Calu3 (cell line): ENCODE measurements around the gene CCDC92B. TPM values are rescaled to one million over a fixed set of nuclear protein-coding genes. Genes with fewer than 3 reads are reported as not detected.
"Not testable (repeated sequence)": the region's sequence is repeated elsewhere in the genome, so short reads cannot be mapped to it uniquely, and the experiment has no call there.

Experiments
- BruUV-seq: library from RNA; stranded (reverse); fragments of 400-500 nt; replicated peaks from 2 replicates; lab custom pipeline; 2021; lab: Mats Ljungman, UMichigan
- CTCF ChIA-PET: fragments of 300-600 bp; sonication (Branson Sonifier 250); formaldehyde crosslinking; loops from one replicate; lab custom pipeline; 2022; ENCODE audit warnings: antibody characterized with exemption; lab: Charles Lee
- DNase-seq: peaks from one replicate; pipeline ENCODE4 v3.0.0; 2022
- H3K27ac Mint-ChIP-seq: one replicate; pipeline ENCODE4 v1.8.0; 2022; ENCODE audit warnings: mixed read lengths; ENCODE audit not compliant: unreplicated experiment
- H3K27me3 Mint-ChIP-seq: one replicate; pipeline ENCODE4 v1.8.0; 2022; ENCODE audit warnings: mixed read lengths; ENCODE audit not compliant: unreplicated experiment
- H3K36me3 Mint-ChIP-seq: one replicate; pipeline ENCODE4 v1.8.0; 2022; ENCODE audit warnings: mild to moderate bottlenecking, moderate library complexity, mixed read lengths; ENCODE audit not compliant: insufficient read depth, unreplicated experiment
- H3K4me1 Mint-ChIP-seq: one replicate; pipeline ENCODE4 v1.8.0; 2022; ENCODE audit warnings: mild to moderate bottlenecking, low read depth, mixed read lengths; ENCODE audit not compliant: unreplicated experiment
- H3K4me3 Mint-ChIP-seq: one replicate; pipeline ENCODE4 v1.8.0; 2022; ENCODE audit warnings: mild to moderate bottlenecking, low read depth, moderate library complexity, mixed read lengths; ENCODE audit not compliant: unreplicated experiment
- H3K9me3 Mint-ChIP-seq: one replicate; pipeline ENCODE4 v1.8.0; 2022; ENCODE audit warnings: low read depth, mixed read lengths; ENCODE audit not compliant: unreplicated experiment
- intact Hi-C: fragments of 100-400 bp; cut with micrococcal nuclease; formaldehyde crosslinking; loops from one replicate; pipeline ENCODE4 v1.10.0; 2022; ENCODE audit not compliant: unreplicated experiment
- total RNA-seq: library from RNA; stranded (reverse); gene quantifications from 2 replicates; pipeline ENCODE4 v1.2.3, GENCODE V29; 2022
- TF ChIP-seq, protein P1 (sequence below): fragments of 200-600 bp; IDR thresholded peaks from one replicate; pipeline ENCODE4 v1.8.0; 2022; ENCODE audit warnings: antibody characterized with exemption; ENCODE audit not compliant: unreplicated experiment

CCDC92B gene
- total RNA-seq, 1 experiment from 2014 or later = not detected

- no peak overlapping the region for H3K4me3 Mint-ChIP-seq
- DNase-seq = no peak
- H3K36me3 Mint-ChIP-seq = no peaks in the 10 kb centered on the region
- no peak overlapping the region for H3K27ac Mint-ChIP-seq
- H3K9me3 Mint-ChIP-seq = no peaks in the 10 kb centered on the region
- H3K27me3 Mint-ChIP-seq = peaks cover 33% of the 10 kb centered on the region
- no TSS peak for BruUV-seq
- H3K4me1 Mint-ChIP-seq = no peaks in the 10 kb centered on the region
- CTCF ChIA-PET = no interaction called here
- TF ChIP-seq, protein P1, sequence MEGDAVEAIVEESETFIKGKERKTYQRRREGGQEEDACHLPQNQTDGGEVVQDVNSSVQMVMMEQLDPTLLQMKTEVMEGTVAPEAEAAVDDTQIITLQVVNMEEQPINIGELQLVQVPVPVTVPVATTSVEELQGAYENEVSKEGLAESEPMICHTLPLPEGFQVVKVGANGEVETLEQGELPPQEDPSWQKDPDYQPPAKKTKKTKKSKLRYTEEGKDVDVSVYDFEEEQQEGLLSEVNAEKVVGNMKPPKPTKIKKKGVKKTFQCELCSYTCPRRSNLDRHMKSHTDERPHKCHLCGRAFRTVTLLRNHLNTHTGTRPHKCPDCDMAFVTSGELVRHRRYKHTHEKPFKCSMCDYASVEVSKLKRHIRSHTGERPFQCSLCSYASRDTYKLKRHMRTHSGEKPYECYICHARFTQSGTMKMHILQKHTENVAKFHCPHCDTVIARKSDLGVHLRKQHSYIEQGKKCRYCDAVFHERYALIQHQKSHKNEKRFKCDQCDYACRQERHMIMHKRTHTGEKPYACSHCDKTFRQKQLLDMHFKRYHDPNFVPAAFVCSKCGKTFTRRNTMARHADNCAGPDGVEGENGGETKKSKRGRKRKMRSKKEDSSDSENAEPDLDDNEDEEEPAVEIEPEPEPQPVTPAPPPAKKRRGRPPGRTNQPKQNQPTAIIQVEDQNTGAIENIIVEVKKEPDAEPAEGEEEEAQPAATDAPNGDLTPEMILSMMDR = no peak
- intact Hi-C loops = no loop called here
These were observed 35.4 kb upstream of the CCDC92B start for GRCh38 chr17:2784864-2785263.

GRCh38 chr17:2783310-2784030 lies 34.0 kb upstream of the CCDC92B start:
- no TSS peak for BruUV-seq
- H3K4me1 Mint-ChIP-seq = no peaks in the 10 kb centered on the region
- DNase-seq = no peak
- H3K9me3 Mint-ChIP-seq = no peaks in the 10 kb centered on the region
- no peaks in the 10 kb centered on the region for H3K36me3 Mint-ChIP-seq
- TF ChIP-seq, protein P1 = no peak
- H3K27me3 Mint-ChIP-seq = peaks cover 47% of the 10 kb centered on the region
- no peak overlapping the region for H3K4me3 Mint-ChIP-seq
- CTCF ChIA-PET = no interaction called here
- H3K27ac Mint-ChIP-seq = no peak overlapping the region
- intact Hi-C loops = no loop called here

GRCh38 chr17:2782055-2782454 lies 32.6 kb upstream of the CCDC92B start:
- BruUV-seq = no TSS peak
- H3K9me3 Mint-ChIP-seq = no peaks in the 10 kb centered on the region
- peaks cover 52% of the 10 kb centered on the region for H3K27me3 Mint-ChIP-seq
- H3K27ac Mint-ChIP-seq = no peak overlapping the region
- DNase-seq = no peak
- TF ChIP-seq, protein P1 = no peak
- H3K4me3 Mint-ChIP-seq = no peak overlapping the region
- H3K36me3 Mint-ChIP-seq = no peaks in the 10 kb centered on the region
- H3K4me1 Mint-ChIP-seq = peaks cover 1% of the 10 kb centered on the region
- CTCF ChIA-PET = no interaction called here
- intact Hi-C loops = no loop called here

DNA sequence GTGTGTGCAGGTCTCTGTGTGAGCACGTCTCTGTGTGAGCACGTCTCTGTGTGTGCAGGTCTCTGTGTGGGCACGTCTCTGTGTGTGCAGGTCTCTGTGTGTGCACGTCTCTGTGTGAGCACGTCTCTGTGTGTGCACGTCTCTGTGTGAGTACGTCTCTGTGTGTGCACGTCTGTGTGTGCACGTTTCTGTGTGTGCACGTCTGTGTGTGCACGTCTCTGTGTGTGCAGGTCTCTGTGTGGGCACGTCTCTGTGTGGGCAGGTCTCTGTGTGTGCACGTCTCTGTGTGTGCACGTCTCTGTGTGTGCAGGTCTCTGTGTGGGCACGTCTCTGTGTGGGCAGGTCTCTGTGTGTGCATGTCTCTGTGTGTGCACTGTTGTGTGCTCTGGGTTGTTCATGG lies 32.1 kb upstream of the CCDC92B start:
- DNase-seq, intact Hi-C loops, H3K4me1 Mint-ChIP-seq, CTCF ChIA-PET, H3K4me3 Mint-ChIP-seq, BruUV-seq, H3K36me3 Mint-ChIP-seq, H3K9me3 Mint-ChIP-seq, H3K27ac Mint-ChIP-seq: not testable (repeated sequence)
- peaks cover 56% of the 10 kb centered on the region for H3K27me3 Mint-ChIP-seq

DNA sequence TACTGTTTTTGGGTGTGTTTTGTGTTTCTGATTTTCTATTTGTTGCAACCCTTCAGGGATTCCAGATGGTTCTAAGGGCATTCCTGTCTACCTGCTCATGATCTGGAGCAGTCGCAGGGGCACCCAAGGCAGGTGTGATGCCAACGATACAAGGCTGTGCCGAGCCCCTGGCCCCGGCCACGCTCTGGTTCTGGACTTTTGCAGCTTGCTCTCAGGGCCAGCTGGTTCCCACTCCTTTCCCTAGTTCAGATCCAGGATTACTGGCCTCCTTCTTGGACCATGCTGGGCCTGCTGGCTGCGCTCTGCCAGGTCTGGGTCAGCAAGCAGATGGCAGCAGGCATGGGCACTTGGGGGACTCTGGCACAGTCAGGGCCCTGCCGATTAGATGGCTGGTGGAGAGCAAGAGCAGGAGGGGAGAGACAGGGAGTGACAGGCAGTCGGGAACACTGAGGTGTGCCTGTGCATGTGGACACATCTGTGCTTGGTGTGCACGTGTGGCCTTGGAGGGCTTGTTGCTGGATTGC lies 31.5 kb upstream of the CCDC92B start:
- H3K4me1 Mint-ChIP-seq = peaks cover 6% of the 10 kb centered on the region
- no TSS peak for BruUV-seq
- TF ChIP-seq, protein P1 = no peak
- H3K4me3 Mint-ChIP-seq = no peak overlapping the region
- no peak for DNase-seq
- H3K9me3 Mint-ChIP-seq = no peaks in the 10 kb centered on the region
- intact Hi-C loops = no loop called here
- H3K27ac Mint-ChIP-seq = no peak overlapping the region
- CTCF ChIA-PET = no interaction called here
- peaks cover 61% of the 10 kb centered on the region for H3K27me3 Mint-ChIP-seq
- no peaks in the 10 kb centered on the region for H3K36me3 Mint-ChIP-seq
